GM21515 (cell line): ENCODE measurements around the gene CTSZ.

ENCODE experiments used
- ATAC-seq: cut with Tn5 transposase; IDR thresholded peaks from one replicate; pipeline ENCODE4 v1.9.1; 2021; ENCODE audit not compliant: unreplicated experiment

The CTSZ gene

GRCh38 chr20:59032023-59032712 lies 25.1 kb upstream of the CTSZ start, which contains the start of gene ATP5F1E:
TSS of gene ATP5F1E (minus strand) at chr20:59032335. CDS start at chr20:59032251, 84 bp downstream.
- ATAC-seq, result peak; percentile 89

- no peak for ATAC-seq
These were observed 24.5 kb upstream of the CTSZ start for GRCh38 chr20:59031564-59032022.

DNA sequence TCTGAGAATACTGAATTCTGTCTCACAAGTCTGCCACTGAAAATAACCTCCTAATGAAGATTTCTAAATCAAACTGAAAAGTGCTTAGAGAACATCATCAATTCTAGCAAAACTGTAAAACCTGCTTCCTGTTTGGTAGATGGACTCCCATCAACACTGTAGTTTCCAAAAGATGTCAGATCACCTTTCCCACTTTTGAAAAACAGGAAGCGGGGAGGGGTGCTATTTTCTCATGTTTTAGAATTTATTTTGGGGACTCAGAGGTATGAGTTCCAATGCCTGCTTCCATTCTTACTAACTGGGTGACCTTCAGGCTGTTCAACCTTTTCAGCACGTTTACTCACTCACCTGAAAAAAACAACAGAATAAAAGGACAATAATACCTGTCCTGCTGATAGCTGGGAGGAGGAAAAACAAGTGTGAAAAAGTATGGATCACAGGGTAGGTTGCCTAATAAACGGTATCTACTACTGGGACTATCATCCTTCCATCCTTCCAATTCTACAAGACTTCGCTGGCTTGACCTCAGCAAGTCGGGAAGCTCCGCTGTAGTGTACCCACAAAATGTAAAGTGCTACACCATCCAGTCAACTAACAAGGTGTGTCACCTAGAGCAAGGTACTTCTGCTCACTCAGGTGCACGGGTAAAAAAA lies 24.0 kb upstream of the CTSZ start:
- no peak for ATAC-seq

DNA sequence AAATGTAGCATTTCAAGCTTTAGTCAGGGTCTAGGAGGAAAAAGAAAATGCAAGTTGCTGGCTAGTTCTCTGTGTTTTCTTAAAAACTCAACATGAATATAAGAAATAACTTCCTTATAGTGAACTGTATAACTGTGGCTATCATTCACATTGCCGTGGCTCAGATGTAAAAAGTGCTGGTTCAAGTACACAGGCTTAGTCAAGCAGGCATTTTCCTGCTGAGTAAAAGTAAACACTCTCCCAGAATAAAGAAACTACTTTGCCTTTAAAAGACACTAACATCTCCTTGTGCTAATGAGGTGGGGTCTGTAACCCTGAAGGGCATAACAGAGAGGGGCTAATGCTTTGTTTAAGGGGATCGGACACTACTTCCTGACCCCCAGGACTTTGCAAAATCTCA lies 21.8 kb upstream of the CTSZ start:
- no peak for ATAC-seq

DNA sequence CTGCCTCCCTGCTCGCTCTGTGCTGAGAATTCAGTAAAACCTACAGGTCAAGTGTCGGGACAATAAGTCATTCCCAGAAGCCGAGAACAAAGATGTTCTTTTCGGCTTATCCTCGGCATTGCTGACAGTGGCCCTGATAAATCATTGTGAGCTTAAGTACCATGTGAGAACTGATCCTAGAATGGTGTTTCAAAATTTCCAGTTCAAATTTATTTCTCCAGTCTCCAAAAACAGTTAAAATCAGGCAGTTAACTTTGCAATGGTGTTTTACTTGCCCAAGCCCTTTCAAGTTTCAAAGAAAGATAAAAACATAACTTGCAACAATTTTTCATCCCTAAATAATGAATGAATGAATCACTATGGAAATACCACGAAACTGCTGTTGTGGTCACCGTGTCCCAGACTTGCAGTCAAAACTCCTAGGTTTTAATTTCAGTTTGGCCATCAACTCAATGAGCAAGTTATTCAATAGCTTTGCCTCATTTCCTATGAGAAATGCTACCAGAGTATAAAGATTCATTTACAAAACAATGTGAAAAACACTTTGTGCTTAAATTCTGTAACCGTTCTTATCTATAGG lies 20.8 kb upstream of the CTSZ start:
- ATAC-seq, result no peak

DNA sequence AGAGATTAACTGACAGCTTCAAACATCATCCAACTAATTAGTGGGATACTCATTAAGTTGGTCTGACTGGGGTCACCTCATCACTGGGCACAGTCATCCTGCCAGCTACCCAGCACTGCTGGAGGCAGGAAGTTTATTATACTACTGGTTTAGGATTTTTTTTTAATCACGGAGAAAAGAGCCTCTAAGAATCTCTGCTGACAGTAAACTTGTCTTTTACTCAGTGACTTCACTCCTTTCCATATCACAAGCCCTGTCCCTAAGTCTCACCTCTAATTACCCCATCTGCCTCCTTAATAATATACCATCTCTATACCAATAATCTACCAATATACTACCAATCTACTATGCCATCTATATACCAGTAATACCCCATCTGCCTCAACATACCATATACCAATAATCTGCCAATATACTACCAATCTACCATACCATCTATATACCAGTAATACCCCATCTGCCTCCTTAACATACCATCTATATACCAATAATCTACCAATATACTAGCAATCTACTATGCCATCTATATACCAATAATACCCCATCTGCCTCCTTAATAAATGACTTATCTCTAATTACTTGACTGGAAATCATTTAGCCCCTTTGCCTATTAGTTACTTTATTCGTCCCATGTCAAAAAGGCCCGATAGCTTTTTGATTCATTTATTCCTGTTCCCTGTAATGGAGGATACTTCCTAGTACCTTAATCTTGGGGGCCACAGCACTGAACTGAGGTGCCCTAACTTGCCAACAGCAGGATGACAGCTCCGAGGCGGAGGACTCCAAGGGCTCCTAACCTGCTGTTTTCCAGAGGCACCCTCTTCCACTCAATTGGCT lies 20.1 kb upstream of the CTSZ start:
- no peak for ATAC-seq

DNA sequence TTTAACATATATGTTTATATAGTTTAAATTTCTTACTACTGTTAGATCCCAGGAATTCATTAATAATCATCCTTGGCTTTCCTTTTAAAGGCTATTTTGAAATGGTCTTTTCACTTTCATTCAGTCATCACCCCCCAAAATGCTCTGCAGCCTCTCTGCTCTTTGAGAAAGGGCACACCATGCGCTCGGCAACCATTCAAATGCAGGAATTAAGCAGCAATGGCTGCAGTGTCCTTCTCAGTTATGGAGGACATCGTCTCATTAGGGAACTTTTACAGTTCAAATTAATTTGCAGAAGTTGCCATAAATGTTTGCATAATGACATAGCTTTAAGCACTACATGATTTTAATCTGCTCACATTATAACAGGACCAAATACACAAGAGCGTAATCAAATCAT lies 18.5 kb upstream of the CTSZ start:
- no peak for ATAC-seq

DNA sequence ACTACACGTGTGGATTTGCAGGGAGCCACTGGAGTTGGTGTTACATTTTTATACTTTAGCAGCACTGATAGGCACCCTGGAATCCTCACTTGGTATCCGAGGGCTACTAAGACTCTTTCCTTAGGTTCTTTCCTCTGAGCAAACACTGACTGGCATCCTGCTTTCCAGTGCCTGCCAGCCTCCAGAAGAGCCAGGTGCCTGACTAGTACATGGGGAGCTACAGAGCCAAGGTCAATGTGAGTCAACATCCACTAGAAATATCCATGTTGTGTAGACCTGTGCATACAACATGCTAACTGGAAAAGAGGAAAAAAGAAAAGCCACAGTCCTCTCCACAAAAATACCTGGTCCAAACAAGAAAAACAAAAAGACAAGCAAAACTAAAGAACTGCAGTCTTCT lies 18.0 kb upstream of the CTSZ start:
- no peak for ATAC-seq

GRCh38 chr20:59024111-59024530 lies 17.1 kb upstream of the CTSZ start:
- no peak for ATAC-seq

- no peak for ATAC-seq
These were observed 16.6 kb upstream of the CTSZ start for GRCh38 chr20:59023616-59024015.

- ATAC-seq, result no peak
These were observed 15.7 kb upstream of the CTSZ start for GRCh38 chr20:59022754-59023153.

DNA sequence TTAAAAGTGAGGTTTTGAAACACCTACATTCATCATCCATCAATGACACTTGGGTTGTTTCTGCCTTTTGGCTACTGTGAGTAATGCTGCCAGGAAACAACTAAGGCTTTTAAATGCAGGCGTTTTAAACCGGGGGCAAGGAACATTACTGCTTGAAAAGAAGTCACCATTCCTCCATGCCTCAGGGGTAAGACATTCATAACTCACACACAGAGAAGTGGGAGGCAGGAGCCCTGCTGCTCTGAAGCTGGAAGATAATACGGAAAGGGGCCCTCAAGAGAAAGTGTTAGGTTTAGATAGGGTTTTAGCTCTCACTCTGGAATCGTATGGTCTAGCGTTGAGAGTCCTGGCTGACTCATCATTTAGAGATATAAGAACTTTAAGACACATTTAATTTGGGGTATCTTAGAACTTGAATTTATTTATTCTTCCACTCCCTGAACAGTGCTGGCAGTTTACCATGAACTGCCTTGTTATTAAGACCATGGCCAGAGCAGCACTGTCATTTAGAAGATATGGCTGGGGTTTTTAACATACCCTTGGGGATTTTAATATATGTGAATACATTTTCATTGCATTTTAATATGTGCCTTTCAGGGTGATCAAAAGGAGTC lies 14.0 kb upstream of the CTSZ start:
- ATAC-seq, result no peak

GRCh38 chr20:59019217-59019616 lies 12.2 kb upstream of the CTSZ start, which contains the start of gene TUBB1:
TSS of gene TUBB1 (plus strand) at chr20:59019429. CDS start at chr20:59019523, 94 bp downstream.
- ATAC-seq, result no peak

DNA sequence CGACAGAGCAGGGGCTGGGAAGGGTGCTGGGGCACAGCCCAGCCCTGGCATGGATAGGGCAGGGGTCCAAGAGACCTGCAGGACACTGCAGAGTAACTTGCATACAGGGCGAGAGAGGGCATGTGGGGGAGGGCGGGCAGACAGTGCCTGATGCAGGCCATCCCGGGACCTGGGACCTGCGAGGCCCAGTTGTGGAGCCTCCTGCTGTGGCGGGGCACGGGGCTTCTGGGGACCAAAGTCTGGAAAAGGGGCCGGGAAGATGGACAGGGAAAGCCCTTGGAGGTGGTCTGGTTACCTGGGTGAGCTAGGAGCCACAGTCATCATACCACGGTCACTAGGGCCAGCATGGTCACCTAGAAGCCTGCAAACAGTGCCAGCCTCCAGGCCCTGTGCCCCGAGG lies 11.8 kb upstream of the CTSZ start:
- ATAC-seq, result no peak

- no peak for ATAC-seq
These were observed 10.6 kb upstream of the CTSZ start for GRCh38 chr20:59017493-59018231.

- no peak for ATAC-seq
These were observed 9.9 kb upstream of the CTSZ start for GRCh38 chr20:59016795-59017492.

DNA sequence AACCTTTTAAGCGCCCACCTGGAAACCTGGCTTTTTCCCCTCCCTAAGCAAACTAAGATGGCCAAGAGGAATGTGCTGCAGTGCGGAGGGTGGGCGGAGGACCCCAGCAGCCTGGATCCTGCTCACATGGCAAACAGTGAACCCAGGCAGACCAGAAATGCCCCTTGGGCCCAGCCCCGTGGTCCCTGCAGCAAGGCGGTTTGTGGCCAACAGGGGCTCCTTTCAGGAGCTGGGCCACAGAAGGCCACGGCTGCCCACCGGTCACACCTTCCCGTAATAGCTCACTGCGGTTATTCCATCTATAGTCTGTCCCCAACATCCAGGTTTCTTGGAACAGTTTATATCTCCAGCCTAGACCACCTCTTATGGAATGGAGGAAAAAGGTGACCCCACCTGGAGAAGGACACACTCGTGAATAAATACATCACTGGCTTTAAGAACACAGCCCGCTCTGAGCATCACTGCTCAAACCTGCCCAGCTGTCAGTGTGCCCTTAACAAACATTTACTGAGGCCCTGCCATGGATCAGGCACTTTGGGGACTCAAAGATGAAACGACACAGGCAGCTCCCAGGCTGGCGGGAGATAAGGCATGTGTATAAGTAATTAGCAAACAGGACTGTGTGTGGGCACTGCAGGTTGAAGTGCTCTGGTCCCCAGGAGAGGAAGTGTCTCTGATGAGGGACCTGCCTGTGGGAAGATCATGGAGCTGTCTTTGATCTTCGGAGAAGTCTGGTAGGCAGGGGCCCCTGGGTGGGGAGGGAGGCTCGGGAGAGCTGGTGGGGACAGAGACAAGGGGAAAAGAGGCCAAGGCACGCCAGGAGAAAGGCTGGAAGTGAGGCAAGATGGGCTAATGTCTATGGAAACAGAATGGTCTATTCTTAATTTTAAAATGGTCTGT lies 9.0 kb upstream of the CTSZ start:
- ATAC-seq, result no peak

GRCh38 chr20:59015411-59015810 lies 8.4 kb upstream of the CTSZ start:
- ATAC-seq, result no peak
